Gastroesophageal sphincter (tissue), 4 donors: Measurements from ENCODE around the gene RNF227. TPM values are rescaled to one million over a fixed set of nuclear protein-coding genes. Genes with fewer than 3 reads are reported as not detected.

Experiments used
- ATAC-seq: fragments of 150-250 bp; one replicate; pipeline ENCODE4 v1.9.1; 2016; ENCODE audit warnings: mild to moderate bottlenecking, moderate library complexity
- H3K27ac ChIP-seq, 4 donors: fragments of 200-600 bp; sonication (generic) in 3 of 4; 1 replicate in 3 of 4; 2 replicates in 1 of 4; pipeline ENCODE4 v1.5.1; 2016 to 2019
- H3K27me3 ChIP-seq: fragments of 200-600 bp; sonication (generic); one replicate; pipeline ENCODE4 v1.5.1; 2019
- H3K36me3 ChIP-seq, 2 donors: fragments of 200-600 bp; sonication (generic); one replicate each; pipeline ENCODE4 v1.5.1; 2019; ENCODE audit warnings: control low read depth in 1 of 2
- H3K4me1 ChIP-seq, 3 donors: fragments of 200-600 bp; sonication (generic); 1 replicate in 2 of 3; 2 replicates in 1 of 3; pipeline ENCODE4 v1.5.1; 2016 to 2019; ENCODE audit warnings: control low read depth in 2 of 3
- H3K4me3 ChIP-seq, 2 donors: fragments of 200-600 bp; sonication (generic); one replicate each; pipeline ENCODE4 v1.5.1; 2019; ENCODE audit warnings: mild to moderate bottlenecking in 1 of 2, moderate library complexity in 1 of 2
- H3K9me3 ChIP-seq, 3 donors: fragments of 200-600 bp; sonication (generic); one replicate each; pipeline ENCODE4 v1.5.1; 2017 to 2019; ENCODE audit warnings: control low read depth in 2 of 3
- CTCF ChIP-seq, 4 experiments: fragments of 200-600 bp in 2 of 4; fragments of 450-650 bp in 2 of 4; sonication (generic) in 1 of 4; IDR thresholded peaks; one replicate each; pipeline ENCODE4 v1.5.1; 2017 to 2019; ENCODE audit warnings: antibody characterized with exemption in 4 of 4, mild to moderate bottlenecking in 2 of 4, moderate library complexity in 2 of 4
- EP300 ChIP-seq: sonication (generic); formaldehyde crosslinking; IDR thresholded peaks from one replicate; pipeline ENCODE4 v1.6.1; 2017; ENCODE audit warnings: antibody characterized with exemption, mild to moderate bottlenecking
- POLR2A ChIP-seq, 2 donors: fragments of 450-650 bp; IDR thresholded peaks; one replicate each; pipeline ENCODE4 v1.6.1; 2017; ENCODE audit warnings: antibody characterized with exemption in 2 of 2, mild to moderate bottlenecking in 2 of 2, moderate library complexity in 1 of 2
- POLR2AphosphoS5 ChIP-seq: sonication (generic); formaldehyde crosslinking; IDR thresholded peaks from one replicate; pipeline ENCODE4 v1.6.1; 2017; ENCODE audit warnings: antibody characterized with exemption
- WGBS, 2 donors: methylation state at CpG; one replicate each; pipeline ENCODE4 v1.1.5; 2018; ENCODE audit warnings: low coverage in 1 of 2; 5-methylcytosine and 5-hydroxymethylcytosine counted together
- total RNA-seq, 4 donors: library from RNA; depleted of rRNA; stranded (reverse); fragments of >200 nt; gene quantifications; one replicate each; pipeline ENCODE4 v1.1.0, GENCODE V29; 2016

RNF227 gene
- total RNA-seq, result 1 to 10 TPM; 1.6 to 5.4 (median 2.1) TPM

DNA sequence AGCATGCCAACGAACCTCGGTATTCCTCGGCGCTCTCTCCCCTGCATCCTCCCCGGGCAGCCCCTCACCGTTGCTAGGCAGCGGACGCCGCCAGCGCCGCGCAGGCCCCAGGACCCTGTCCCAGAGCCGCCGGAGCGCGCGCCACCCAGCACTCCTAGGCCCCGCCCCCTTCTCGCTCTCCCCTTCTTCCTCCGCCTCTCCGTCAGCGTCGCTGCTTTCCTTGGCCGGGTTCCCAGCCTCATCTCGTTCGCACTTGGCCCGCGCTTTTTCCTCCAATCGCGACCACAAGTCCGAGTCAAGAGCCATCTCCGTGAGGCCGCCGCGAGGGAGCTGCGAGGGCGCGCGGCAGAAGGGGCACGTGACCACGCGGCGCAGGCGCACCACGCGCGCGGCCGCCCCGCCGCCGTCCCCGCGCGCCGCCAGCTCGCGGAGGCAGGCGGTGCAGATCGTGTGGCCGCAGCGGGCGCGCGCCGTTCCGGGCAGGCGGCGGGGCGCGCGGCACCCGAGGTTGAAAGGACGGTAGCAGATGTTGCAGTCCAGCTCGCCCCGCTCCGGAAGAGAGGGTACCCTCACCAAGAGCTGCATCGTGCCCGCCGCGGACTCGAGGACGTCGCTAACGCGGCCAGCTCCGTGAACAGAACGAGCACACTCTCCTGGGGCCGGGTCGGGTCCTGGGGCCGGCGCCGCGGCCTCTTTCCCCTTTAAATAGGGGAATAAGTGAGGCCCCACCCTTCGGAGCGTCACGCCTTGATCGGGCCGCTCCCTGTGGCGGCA, at the start of gene RNF227:
TSS of gene RNF227 (minus strand) at position 679 of the 774 bp plus-strand sequence. CDS start at position 585, 94 bp downstream.
- peak; percentile 91 for ATAC-seq
- Histone ChIP-seq H3K36me3 (peaks cover 0 to 18% of the 10 kb centered on the region in 2 donors), H3K27me3 (no peaks in the 10 kb centered on the region), H3K9me3 (no peaks in the 10 kb centered on the region), H3K27ac (peak within 1 kb of the TSS; percentile 88 to 99 (median 95)), H3K4me1 (peaks cover 0 to 30% (median 16%) of the 10 kb centered on the region in 3 donors), H3K4me3 (peak within 1 kb of the TSS; percentile 58 to 68)
- no CpG with 5 or more reads among the region's 100 CpGs for WGBS, 2 donors
- TF ChIP-seq POLR2AphosphoS5, result peak; percentile 73
- TF ChIP-seq CTCF (IDR thresholded peaks at IDR 0.05), result peak in 1 of 4 experiments; percentile 14
- TF ChIP-seq EP300, result no peak
- peak; percentile 50 to 63 for TF ChIP-seq POLR2A (IDR thresholded peaks at IDR 0.05)

DNA sequence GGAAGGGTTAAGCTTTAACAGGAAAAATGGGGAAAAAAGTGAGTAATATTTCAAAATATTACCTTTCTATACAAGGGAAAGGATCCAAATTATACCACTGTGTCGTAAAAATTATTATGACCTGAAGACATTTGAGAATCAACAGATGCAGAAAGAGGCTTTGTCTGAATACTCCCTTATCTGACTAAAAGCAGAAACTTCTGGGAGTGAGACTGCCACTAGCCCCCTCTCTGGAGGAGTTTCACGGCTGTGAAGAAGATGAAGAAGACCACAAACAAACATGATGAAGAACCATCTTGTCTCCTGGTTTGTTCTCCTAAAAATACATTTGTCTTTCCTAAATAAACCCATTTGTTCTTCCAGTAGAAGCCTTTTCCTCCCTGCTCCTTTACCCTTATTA, 45.3 kb upstream of the RNF227 start:
- Histone ChIP-seq H3K4me3 (no peak overlapping the region), H3K27ac (no peak overlapping the region), H3K36me3 (no peaks in the 10 kb centered on the region), H3K27me3 (peaks cover 9% of the 10 kb centered on the region), H3K9me3 (no peaks in the 10 kb centered on the region), H3K4me1 (peaks cover 0 to 4% (median 0%) of the 10 kb centered on the region in 3 donors)
- 38 to 42% methylated on average over 2 of the region's 2 CpGs for WGBS, 2 donors
- ATAC-seq, result no peak
- TF ChIP-seq POLR2AphosphoS5 (no peak), CTCF (IDR thresholded peaks at IDR 0.05) (no peak), POLR2A (IDR thresholded peaks at IDR 0.05) (no peak), EP300 (no peak)

- ATAC-seq, result no peak
- H3K27me3 ChIP-seq, result peaks cover 9% of the 10 kb centered on the region
- no peak overlapping the region for H3K27ac ChIP-seq
- no peak overlapping the region for H3K4me3 ChIP-seq
- peaks cover 0 to 14% (median 0%) of the 10 kb centered on the region in 3 donors for H3K4me1 ChIP-seq
- no peaks in the 10 kb centered on the region for H3K9me3 ChIP-seq
- TF ChIP-seq POLR2AphosphoS5 (no peak), CTCF (IDR thresholded peaks at IDR 0.05) (no peak), POLR2A (IDR thresholded peaks at IDR 0.05) (no peak)
- 81 to 91% methylated on average over 2 to 4 of the region's 9 CpGs for WGBS, 2 donors
- H3K36me3 ChIP-seq, result no peaks in the 10 kb centered on the region
These were observed 43.6 kb upstream of the RNF227 start for GRCh38 chr17:7959503-7960253.

- H3K9me3 ChIP-seq, result no peaks in the 10 kb centered on the region
- TF ChIP-seq POLR2AphosphoS5, result peak; percentile 73
- TF ChIP-seq POLR2A (IDR thresholded peaks at IDR 0.05), result no peak
- H3K27me3 ChIP-seq, result peaks cover 9% of the 10 kb centered on the region
- WGBS, 2 donors, result 67 to 75% methylated on average over 9 of the region's 11 CpGs
- H3K4me1 ChIP-seq, result peaks cover 0 to 27% (median 0%) of the 10 kb centered on the region in 3 donors
- no peaks in the 10 kb centered on the region for H3K36me3 ChIP-seq
- H3K27ac ChIP-seq, result peak overlapping the region in 3 of 4 donors; percentile 11 to 68 (median 39)
- peak; percentile 71 for ATAC-seq
- H3K4me3 ChIP-seq, result no peak overlapping the region
These were observed 40.3 kb upstream of the RNF227 start for GRCh38 chr17:7956228-7956965.
